Fibroblast of lung (primary cell): Measurements from ENCODE around the gene CROCC2. TPM values are rescaled to one million over a fixed set of nuclear protein-coding genes. Genes with fewer than 3 reads are reported as not detected.
A peak's percentile ranks its signal among the peaks of the same experiment; 100 is the strongest.

Source experiments
- DNase-seq, 2 donors: peaks; one replicate each; pipeline versions ENCODE4 v3.0.0 to v3.0.0-alpha.2; 2010; ENCODE audit warnings: low read depth in 2 of 2
- H2AFZ ChIP-seq: 2 replicates; pipeline ENCODE4 v1.5.1; 2012; ENCODE audit warnings: low read length, control low read depth, inconsistent platforms
- H3K27ac ChIP-seq: 2 replicates; pipeline ENCODE4 v1.5.1; 2011; ENCODE audit warnings: low read length, control low read depth; ENCODE audit not compliant: insufficient read depth
- H3K27me3 ChIP-seq: 2 replicates; pipeline ENCODE4 v1.5.1; 2011; ENCODE audit warnings: mild to moderate bottlenecking, low read length; ENCODE audit not compliant: control insufficient read depth, insufficient read depth
- H3K36me3 ChIP-seq: 2 replicates; pipeline ENCODE4 v1.5.1; 2011; ENCODE audit warnings: low read length; ENCODE audit not compliant: control insufficient read depth, insufficient read depth
- H3K4me1 ChIP-seq: 2 replicates; pipeline ENCODE4 v1.5.1; 2011; ENCODE audit warnings: low read length; ENCODE audit not compliant: control insufficient read depth, insufficient read depth; ENCODE audit errors: extremely low read depth
- H3K4me2 ChIP-seq: 2 replicates; pipeline ENCODE4 v1.5.1; 2011; ENCODE audit warnings: low read length, control low read depth; ENCODE audit not compliant: insufficient read depth; ENCODE audit errors: extremely low read depth
- H3K4me3 ChIP-seq, 4 experiments: fragments of 200-600 bp in 1 of 4; sonication (generic) in 1 of 4; replicated peaks in 1 of 4; 2 replicates each; pipeline ENCODE4 v1.5.1; 2011 to 2016; ENCODE audit warnings: low read length in 4 of 4, low read depth in 3 of 4, mild to moderate bottlenecking in 3 of 4, control low read depth in 2 of 4, inconsistent platforms in 1 of 4, mixed read lengths in 1 of 4; ENCODE audit not compliant: insufficient read depth in 1 of 4; ENCODE audit errors: control extremely low read depth in 1 of 4
- H3K79me2 ChIP-seq: 2 replicates; pipeline ENCODE4 v1.5.1; 2012; ENCODE audit warnings: mild to moderate bottlenecking, low read length, inconsistent platforms; ENCODE audit not compliant: control insufficient read depth, insufficient read depth
- H3K9ac ChIP-seq: 2 replicates; pipeline ENCODE4 v1.5.1; 2011; ENCODE audit warnings: mild to moderate bottlenecking, low read length, control low read depth; ENCODE audit not compliant: insufficient read depth
- H3K9me3 ChIP-seq: 2 replicates; pipeline ENCODE4 v1.5.1; 2012; ENCODE audit warnings: low read depth, low read length; ENCODE audit not compliant: control insufficient read depth, insufficient read depth
- H4K20me1 ChIP-seq: 2 replicates; pipeline ENCODE4 v1.5.1; 2011; ENCODE audit warnings: low read length; ENCODE audit not compliant: control insufficient read depth, insufficient read depth; ENCODE audit errors: extremely low read depth
- EZH2 ChIP-seq: IDR thresholded peaks from 2 replicates; pipeline ENCODE4 v1.5.1; 2012; ENCODE audit warnings: low read length, control low read depth, mild to moderate bottlenecking; ENCODE audit errors: missing control alignments
- polyA plus RNA-seq, 2 donors: library from polyadenylated mRNA; depleted of rRNA in 1 of 2; stranded (reverse) in 1 of 2; unstranded in 1 of 2; fragments of >200 nt; gene quantifications; 2 replicates each; pipeline ENCODE4 v1.2.1, GENCODE V29; 2011 to 2012; ENCODE audit warnings: missing spikeins in 1 of 2
- total RNA-seq: library from RNA; depleted of rRNA; stranded (reverse); fragments of >200 nt; gene quantifications from 2 replicates; pipeline ENCODE4 v1.2.1, GENCODE V29; 2014
- TF ChIP-seq, protein P1 (sequence below), 2 donors: IDR thresholded peaks in 1 of 2; conservative IDR thresholded peaks in 1 of 2; 1 replicate in 1 of 2; 2 replicates in 1 of 2; pipeline ENCODE4 v1.5.1; 2011 to 2012; ENCODE audit warnings: low read length in 2 of 2, control low read depth in 1 of 2, inconsistent platforms in 1 of 2, low read depth in 1 of 2, mild to moderate bottlenecking in 1 of 2

CROCC2 gene
- total and polyA plus RNA-seq, 2 donors (not counting 1 experiment from before 2014, with no cell fraction given), result 0.12 to 0.33 TPM

DNA sequence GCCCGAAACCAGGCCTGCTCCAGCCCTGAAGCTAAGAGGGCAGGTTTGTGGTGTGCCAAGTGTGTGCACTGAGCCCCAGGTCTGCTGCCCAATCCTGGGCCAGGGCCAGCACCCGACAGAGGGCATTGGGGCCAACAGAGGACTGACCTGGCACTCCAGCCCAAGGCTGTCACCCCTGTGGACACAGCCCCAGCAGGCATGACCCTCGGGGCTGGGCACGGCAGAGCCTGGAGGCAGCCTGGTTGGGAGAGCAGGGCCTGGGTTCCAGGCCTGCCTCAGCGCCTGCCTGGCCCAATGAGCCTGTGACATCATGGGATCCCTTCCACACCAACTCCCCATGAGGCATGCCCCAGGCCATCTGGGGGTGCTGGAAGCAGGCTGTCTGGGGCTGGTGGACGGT lies 81.5 kb downstream of the CROCC2 start:
- no peaks in the 10 kb centered on the region for H3K9me3 ChIP-seq

DNA sequence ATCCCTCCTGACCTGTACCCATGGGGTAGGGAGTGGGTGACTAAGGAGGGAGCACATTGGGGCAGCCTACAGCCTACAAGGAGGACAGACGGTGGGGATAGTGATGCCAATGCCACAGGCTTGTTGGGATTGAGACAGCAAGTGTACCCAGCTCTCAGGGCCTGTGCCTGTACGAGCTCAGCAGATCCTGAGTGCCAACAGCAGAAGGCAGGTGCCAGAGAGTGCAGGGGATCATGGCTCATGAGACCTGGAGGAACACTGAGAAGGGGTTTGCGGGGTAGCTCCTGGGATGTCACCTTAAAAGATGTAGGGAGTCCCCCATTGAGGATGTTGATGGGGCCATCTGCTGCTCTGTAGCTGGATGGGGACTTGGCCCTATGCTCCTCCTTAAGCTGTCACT lies 82.0 kb downstream of the CROCC2 start:
- Histone ChIP-seq H3K4me3 (no peak overlapping the region), H3K4me2 (no peak overlapping the region), H4K20me1 (no peaks in the 10 kb centered on the region), H3K9me3 (no peaks in the 10 kb centered on the region), H3K27ac (no peak overlapping the region), H3K36me3 (no peaks in the 10 kb centered on the region), H3K4me1 (peaks cover 25% of the 10 kb centered on the region), H3K79me2 (no peaks in the 10 kb centered on the region), H2AFZ (no peak overlapping the region), H3K27me3 (no peaks in the 10 kb centered on the region), H3K9ac (no peak overlapping the region)
- DNase-seq, result peak; percentile 19 to 48
- no peak for TF ChIP-seq EZH2
- TF ChIP-seq, protein P1, sequence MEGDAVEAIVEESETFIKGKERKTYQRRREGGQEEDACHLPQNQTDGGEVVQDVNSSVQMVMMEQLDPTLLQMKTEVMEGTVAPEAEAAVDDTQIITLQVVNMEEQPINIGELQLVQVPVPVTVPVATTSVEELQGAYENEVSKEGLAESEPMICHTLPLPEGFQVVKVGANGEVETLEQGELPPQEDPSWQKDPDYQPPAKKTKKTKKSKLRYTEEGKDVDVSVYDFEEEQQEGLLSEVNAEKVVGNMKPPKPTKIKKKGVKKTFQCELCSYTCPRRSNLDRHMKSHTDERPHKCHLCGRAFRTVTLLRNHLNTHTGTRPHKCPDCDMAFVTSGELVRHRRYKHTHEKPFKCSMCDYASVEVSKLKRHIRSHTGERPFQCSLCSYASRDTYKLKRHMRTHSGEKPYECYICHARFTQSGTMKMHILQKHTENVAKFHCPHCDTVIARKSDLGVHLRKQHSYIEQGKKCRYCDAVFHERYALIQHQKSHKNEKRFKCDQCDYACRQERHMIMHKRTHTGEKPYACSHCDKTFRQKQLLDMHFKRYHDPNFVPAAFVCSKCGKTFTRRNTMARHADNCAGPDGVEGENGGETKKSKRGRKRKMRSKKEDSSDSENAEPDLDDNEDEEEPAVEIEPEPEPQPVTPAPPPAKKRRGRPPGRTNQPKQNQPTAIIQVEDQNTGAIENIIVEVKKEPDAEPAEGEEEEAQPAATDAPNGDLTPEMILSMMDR (conservative IDR thresholded peaks at IDR 0.05 in 1 of 2, IDR thresholded peaks at IDR 0.05 in 1 of 2; ENCODE audit: low read depth in 1 of 2, low read length in 2 of 2), result no peak

More for the DNA sequence above, 81.5 kb downstream of the CROCC2 start:
- Histone ChIP-seq H2AFZ (no peak overlapping the region), H3K4me3 (no peak overlapping the region), H3K27me3 (no peaks in the 10 kb centered on the region), H3K4me1 (peaks cover 25% of the 10 kb centered on the region), H3K4me2 (no peak overlapping the region), H3K9ac (no peak overlapping the region), H3K79me2 (no peaks in the 10 kb centered on the region), H3K36me3 (no peaks in the 10 kb centered on the region), H4K20me1 (no peaks in the 10 kb centered on the region), H3K27ac (no peak overlapping the region)
- TF ChIP-seq, protein P1 (conservative IDR thresholded peaks at IDR 0.05 in 1 of 2, IDR thresholded peaks at IDR 0.05 in 1 of 2; ENCODE audit: low read depth in 1 of 2, low read length in 2 of 2), result no peak
- TF ChIP-seq EZH2, result no peak
- DNase-seq, result no peak

DNA sequence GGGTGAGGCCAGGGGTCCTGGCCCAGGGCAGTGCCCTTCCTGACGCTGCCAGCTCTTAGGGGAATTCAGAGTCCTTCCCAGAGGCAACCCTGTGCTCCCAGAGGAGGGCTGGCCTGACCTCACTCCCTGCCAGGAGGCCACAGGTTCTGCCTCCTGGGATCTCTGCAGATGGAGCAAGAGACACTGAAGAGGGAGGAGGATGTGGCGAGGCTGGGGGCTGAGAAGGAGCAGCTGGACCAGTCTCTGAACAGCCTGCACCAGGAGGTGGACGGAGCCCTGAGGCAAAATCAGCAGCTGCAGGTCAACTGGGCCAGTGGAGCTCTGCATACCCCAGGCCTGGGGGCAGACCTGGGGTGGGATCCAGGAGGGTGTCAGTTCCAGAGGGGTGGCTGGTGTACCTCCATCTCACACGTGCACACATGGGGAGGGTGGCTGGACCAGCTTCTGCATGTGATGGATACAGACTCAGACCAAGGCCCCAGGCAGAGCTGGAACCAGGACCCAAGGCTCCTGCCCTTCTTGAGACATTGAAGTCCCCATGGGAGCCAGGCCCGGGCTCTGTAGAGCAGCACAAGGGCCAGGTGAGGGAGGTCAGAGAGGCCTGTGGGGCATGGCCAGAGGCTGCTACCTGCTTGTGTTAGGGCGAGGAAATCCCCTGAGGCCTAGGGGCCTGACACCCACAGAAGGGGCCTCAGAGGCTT lies 82.6 kb downstream of the CROCC2 start:
- H3K4me1 ChIP-seq, result peaks cover 25% of the 10 kb centered on the region
- no peaks in the 10 kb centered on the region for H4K20me1 ChIP-seq
- no peak overlapping the region for H3K9ac ChIP-seq
- no peak for DNase-seq
- H3K27ac ChIP-seq, result no peak overlapping the region
- no peaks in the 10 kb centered on the region for H3K9me3 ChIP-seq
- H3K36me3 ChIP-seq, result no peaks in the 10 kb centered on the region
- no peaks in the 10 kb centered on the region for H3K27me3 ChIP-seq
- H2AFZ ChIP-seq, result no peak overlapping the region
- TF ChIP-seq, protein P1 (conservative IDR thresholded peaks at IDR 0.05 in 1 of 2, IDR thresholded peaks at IDR 0.05 in 1 of 2; ENCODE audit: low read depth in 1 of 2, low read length in 2 of 2), result no peak
- no peak for TF ChIP-seq EZH2
- no peak overlapping the region for H3K4me2 ChIP-seq
- H3K79me2 ChIP-seq, result no peaks in the 10 kb centered on the region
- H3K4me3 ChIP-seq, result no peak overlapping the region
